Effector memory CD8-positive, alpha-beta T cell (primary cell): ENCODE measurements around the gene COL27A1.

ENCODE experiments used
- ATAC-seq: fragments of 150-1000 bp; cut with Tn5 transposase; replicated peaks from 2 replicates; pipeline ENCODE4 v1.10.0; 2021; ENCODE audit warnings: mild to moderate bottlenecking, moderate library complexity
- DNase-seq, 3 experiments: peaks; one replicate each; pipeline ENCODE4 v3.0.0; 2021
- H3K27ac Mint-ChIP-seq, 2 donors: one replicate each; pipeline ENCODE4 v1.8.0; 2022; ENCODE audit warnings: mild to moderate bottlenecking in 2 of 2, mixed read lengths in 2 of 2, moderate library complexity in 2 of 2
- H3K27me3 Mint-ChIP-seq, 2 donors: one replicate each; pipeline ENCODE4 v1.8.0; 2022; ENCODE audit warnings: mixed read lengths in 2 of 2
- H3K36me3 Mint-ChIP-seq: one replicate; pipeline ENCODE4 v1.8.0; 2022; ENCODE audit warnings: mild to moderate bottlenecking, moderate library complexity, mixed read lengths; ENCODE audit not compliant: insufficient read depth
- H3K4me1 Mint-ChIP-seq, 2 donors: one replicate each; pipeline ENCODE4 v1.8.0; 2022; ENCODE audit warnings: low read depth in 2 of 2, mixed read lengths in 2 of 2
- H3K4me3 Mint-ChIP-seq, 2 donors: one replicate each; pipeline ENCODE4 v1.8.0; 2022; ENCODE audit warnings: mild to moderate bottlenecking in 2 of 2, mixed read lengths in 2 of 2, moderate library complexity in 2 of 2
- H3K9me3 Mint-ChIP-seq, 2 donors: one replicate each; pipeline ENCODE4 v1.8.0; 2022; ENCODE audit warnings: mixed read lengths in 2 of 2

COL27A1 gene

GRCh38 chr9:114261987-114262386 lies 106.7 kb downstream of the COL27A1 start:
- Mint-ChIP-seq H3K4me1 (no peaks in the 10 kb centered on the region), H3K27ac (no peak overlapping the region), H3K36me3 (no peaks in the 10 kb centered on the region), H3K9me3 (no peaks in the 10 kb centered on the region), H3K27me3 (peaks cover 23 to 56% of the 10 kb centered on the region in 2 donors), H3K4me3 (no peak overlapping the region)
- DNase-seq (no peak), ATAC-seq (no peak)

- Mint-ChIP-seq H3K4me3 (no peak overlapping the region), H3K27ac (no peak overlapping the region), H3K9me3 (no peaks in the 10 kb centered on the region), H3K36me3 (no peaks in the 10 kb centered on the region), H3K4me1 (no peaks in the 10 kb centered on the region), H3K27me3 (peaks cover 27 to 61% of the 10 kb centered on the region in 2 donors)
- DNase-seq (no peak), ATAC-seq (no peak)
These were observed 108.6 kb downstream of the COL27A1 start for GRCh38 chr9:114263853-114264510.

- Mint-ChIP-seq H3K4me1 (no peaks in the 10 kb centered on the region), H3K4me3 (no peak overlapping the region), H3K36me3 (no peaks in the 10 kb centered on the region), H3K27me3 (peaks cover 27 to 64% of the 10 kb centered on the region in 2 donors), H3K27ac (no peak overlapping the region), H3K9me3 (no peaks in the 10 kb centered on the region)
- ATAC-seq (no peak), DNase-seq (no peak)
These were observed 109.6 kb downstream of the COL27A1 start for GRCh38 chr9:114264806-114265550.

- no peak overlapping the region for H3K27ac Mint-ChIP-seq
These were observed 111.6 kb downstream of the COL27A1 start for GRCh38 chr9:114266969-114267368.

GRCh38 chr9:114269023-114269422 lies 113.7 kb downstream of the COL27A1 start:
- DNase-seq = no peak
- Mint-ChIP-seq H3K36me3 (no peaks in the 10 kb centered on the region), H3K4me1 (peaks cover 0 to 4% of the 10 kb centered on the region in 2 donors), H3K27me3 (peaks cover 40 to 83% of the 10 kb centered on the region in 2 donors), H3K27ac (no peak overlapping the region), H3K9me3 (no peaks in the 10 kb centered on the region), H3K4me3 (no peak overlapping the region)
- ATAC-seq = no peak

More at GRCh38 chr9:114266969-114267368, 111.6 kb downstream of the COL27A1 start:
- H3K4me1 Mint-ChIP-seq = peaks cover 0 to 4% of the 10 kb centered on the region in 2 donors
- no peaks in the 10 kb centered on the region for H3K9me3 Mint-ChIP-seq
- DNase-seq (no peak), ATAC-seq (no peak)
- no peaks in the 10 kb centered on the region for H3K36me3 Mint-ChIP-seq
- H3K4me3 Mint-ChIP-seq = no peak overlapping the region
- peaks cover 32 to 71% of the 10 kb centered on the region in 2 donors for H3K27me3 Mint-ChIP-seq

GRCh38 chr9:114270120-114270975 lies 115.0 kb downstream of the COL27A1 start:
- Mint-ChIP-seq H3K4me1 (peaks cover 0 to 4% of the 10 kb centered on the region in 2 donors), H3K27me3 (peaks cover 35 to 73% of the 10 kb centered on the region in 2 donors), H3K9me3 (no peaks in the 10 kb centered on the region), H3K36me3 (no peaks in the 10 kb centered on the region), H3K4me3 (no peak overlapping the region), H3K27ac (no peak overlapping the region)
- no peak for ATAC-seq
- no peak for DNase-seq

GRCh38 chr9:114271556-114272510 lies 116.5 kb downstream of the COL27A1 start:
- peaks cover 30 to 73% of the 10 kb centered on the region in 2 donors for H3K27me3 Mint-ChIP-seq
- H3K9me3 Mint-ChIP-seq = no peaks in the 10 kb centered on the region
- no peak for ATAC-seq

GRCh38 chr9:114272739-114273431 lies 117.5 kb downstream of the COL27A1 start:
- Mint-ChIP-seq H3K27me3 (peaks cover 24 to 69% of the 10 kb centered on the region in 2 donors), H3K4me1 (peaks cover 0 to 4% of the 10 kb centered on the region in 2 donors), H3K27ac (no peak overlapping the region), H3K9me3 (peaks cover 0 to 2% of the 10 kb centered on the region in 2 donors), H3K36me3 (no peaks in the 10 kb centered on the region), H3K4me3 (no peak overlapping the region)
- DNase-seq = no peak
- ATAC-seq = no peak

More at GRCh38 chr9:114271556-114272510, 116.5 kb downstream of the COL27A1 start:
- Mint-ChIP-seq H3K36me3 (no peaks in the 10 kb centered on the region), H3K27ac (no peak overlapping the region), H3K4me3 (no peak overlapping the region), H3K4me1 (peaks cover 0 to 4% of the 10 kb centered on the region in 2 donors)
- peak in 1 of 3 experiments; percentile 8 for DNase-seq

GRCh38 chr9:114273461-114273881 lies 118.1 kb downstream of the COL27A1 start:
- H3K4me1 Mint-ChIP-seq = peaks cover 2 to 4% of the 10 kb centered on the region in 2 donors
- peaks cover 24 to 68% of the 10 kb centered on the region in 2 donors for H3K27me3 Mint-ChIP-seq
- H3K4me3 Mint-ChIP-seq = no peak overlapping the region
- no peaks in the 10 kb centered on the region for H3K36me3 Mint-ChIP-seq
- ATAC-seq (no peak), DNase-seq (no peak)
- H3K27ac Mint-ChIP-seq = no peak overlapping the region
- H3K9me3 Mint-ChIP-seq = peaks cover 0 to 8% of the 10 kb centered on the region in 2 donors

GRCh38 chr9:114274217-114274616 lies 118.9 kb downstream of the COL27A1 start:
- peaks cover 2 to 4% of the 10 kb centered on the region in 2 donors for H3K4me1 Mint-ChIP-seq
- H3K36me3 Mint-ChIP-seq = no peaks in the 10 kb centered on the region
- no peak overlapping the region for H3K27ac Mint-ChIP-seq
- H3K27me3 Mint-ChIP-seq = peaks cover 24 to 60% of the 10 kb centered on the region in 2 donors
- H3K4me3 Mint-ChIP-seq = no peak overlapping the region
- no peak for ATAC-seq
- no peak for DNase-seq
- H3K9me3 Mint-ChIP-seq = peaks cover 0 to 8% of the 10 kb centered on the region in 2 donors

- peaks cover 0 to 8% of the 10 kb centered on the region in 2 donors for H3K9me3 Mint-ChIP-seq
- no peak for ATAC-seq
- H3K27me3 Mint-ChIP-seq = peaks cover 24 to 59% of the 10 kb centered on the region in 2 donors
- DNase-seq = no peak
- no peak overlapping the region for H3K27ac Mint-ChIP-seq
- no peak overlapping the region for H3K4me3 Mint-ChIP-seq
- no peaks in the 10 kb centered on the region for H3K36me3 Mint-ChIP-seq
- H3K4me1 Mint-ChIP-seq = peaks cover 2 to 4% of the 10 kb centered on the region in 2 donors
These were observed 120.1 kb downstream of the COL27A1 start for GRCh38 chr9:114275246-114276004.
